GM19438 (cell line): ENCODE results near the gene NCOA5.

Experiments used
- ATAC-seq: cut with Tn5 transposase; IDR thresholded peaks from one replicate; pipeline ENCODE4 v1.9.1; 2021; ENCODE audit warnings: low read depth; ENCODE audit not compliant: unreplicated experiment

The NCOA5 gene

GRCh38 chr20:46049190-46049589 is 40.6 kb downstream of the NCOA5 start:
- no peak for ATAC-seq

- no peak for ATAC-seq
These were observed 41.9 kb downstream of the NCOA5 start for GRCh38 chr20:46047821-46048220.

GRCh38 chr20:46046588-46047310 is 43.0 kb downstream of the NCOA5 start:
- ATAC-seq: no peak

GRCh38 chr20:46044896-46045295 is 44.9 kb downstream of the NCOA5 start:
- ATAC-seq: no peak

GRCh38 chr20:46043556-46043955 is 46.2 kb downstream of the NCOA5 start:
- no peak for ATAC-seq

GRCh38 chr20:46040902-46041535 is 48.7 kb downstream of the NCOA5 start:
- no peak for ATAC-seq

- no peak for ATAC-seq
These were observed 52.7 kb downstream of the NCOA5 start for GRCh38 chr20:46037036-46037435.

GRCh38 chr20:46036370-46036769 is 53.4 kb downstream of the NCOA5 start:
- no peak for ATAC-seq

GRCh38 chr20:46035713-46036112 is 54.0 kb downstream of the NCOA5 start:
- no peak for ATAC-seq

GRCh38 chr20:46035253-46035652 is 54.5 kb downstream of the NCOA5 start:
- no peak for ATAC-seq

- ATAC-seq: no peak
These were observed 55.7 kb downstream of the NCOA5 start for GRCh38 chr20:46034039-46034438.

GRCh38 chr20:46031701-46032254 is 58.0 kb downstream of the NCOA5 start:
- ATAC-seq: no peak

- no peak for ATAC-seq
These were observed 58.7 kb downstream of the NCOA5 start for GRCh38 chr20:46031014-46031569.

GRCh38 chr20:46030284-46031013 is 59.3 kb downstream of the NCOA5 start:
- no peak for ATAC-seq

- no peak for ATAC-seq
These were observed 60.9 kb downstream of the NCOA5 start, which contains the start of gene SLC12A5 for GRCh38 chr20:46028772-46029371. Gene SLC12A5, plus strand, starts transcription at chr20:46029215. Its CDS starts 130 bp downstream, at chr20:46029345.

- ATAC-seq: no peak
These were observed 61.7 kb downstream of the NCOA5 start for GRCh38 chr20:46028110-46028509.

GRCh38 chr20:46027245-46027853 is 62.4 kb downstream of the NCOA5 start:
- ATAC-seq: no peak

- no peak for ATAC-seq
These were observed 64.4 kb downstream of the NCOA5 start for GRCh38 chr20:46025376-46025783.

- no peak for ATAC-seq
These were observed 65.8 kb downstream of the NCOA5 start for GRCh38 chr20:46023999-46024398.

GRCh38 chr20:46023148-46023484 is 66.6 kb downstream of the NCOA5 start:
- ATAC-seq: no peak
